Prostate gland (tissue), 2 donors: Measurements from ENCODE around the gene CRABP2.

Source experiments
- CTCF ChIP-seq, 4 experiments: fragments of 200-600 bp in 2 of 4; fragments of 450-650 bp in 2 of 4; sonication (generic) in 2 of 4; IDR thresholded peaks; 1 replicate in 3 of 4; 2 replicates in 1 of 4; pipeline ENCODE4 v1.5.1; 2016 to 2019; ENCODE audit warnings: antibody characterized with exemption in 4 of 4, mild to moderate bottlenecking in 2 of 4, moderate library complexity in 2 of 4
- POLR2A ChIP-seq: fragments of 450-650 bp; IDR thresholded peaks from one replicate; pipeline ENCODE4 v1.6.1; 2016; ENCODE audit warnings: antibody characterized with exemption, mild to moderate bottlenecking
- POLR2AphosphoS5 ChIP-seq: sonication (generic); formaldehyde crosslinking; IDR thresholded peaks from one replicate; pipeline ENCODE4 v1.6.1; 2017; ENCODE audit warnings: antibody characterized with exemption

GRCh38 chr1:156657741-156658319 lies 47.6 kb downstream of the CRABP2 start:
- TF ChIP-seq CTCF (IDR thresholded peaks at IDR 0.05) (no peak), POLR2A (no peak), POLR2AphosphoS5 (no peak)
